GM21390 (cell line): ENCODE measurements around the gene PPFIA2.

ENCODE experiments used
- ATAC-seq: cut with Tn5 transposase; IDR thresholded peaks from one replicate; pipeline ENCODE4 v1.9.1; 2021; ENCODE audit not compliant: unreplicated experiment

PPFIA2 gene

DNA sequence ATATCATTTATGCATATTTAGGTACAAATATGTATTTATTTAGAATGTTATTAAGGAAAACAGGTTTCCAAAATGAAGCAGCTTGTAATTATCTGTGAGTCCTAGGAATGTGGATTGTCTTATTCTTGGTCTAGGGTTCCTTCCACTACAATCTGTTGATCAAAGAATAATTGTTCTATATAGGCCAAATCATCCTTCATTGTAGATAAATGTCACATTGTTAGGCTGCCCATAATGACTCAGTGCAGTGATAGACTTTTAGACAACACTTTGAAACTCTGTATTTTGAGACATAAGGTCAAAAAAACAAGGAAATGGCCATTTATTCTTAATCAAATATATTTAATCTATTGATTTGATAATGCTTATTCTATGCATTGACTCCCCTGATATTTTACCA, 398.2 kb downstream of the PPFIA2 start:
- no peak for ATAC-seq

DNA sequence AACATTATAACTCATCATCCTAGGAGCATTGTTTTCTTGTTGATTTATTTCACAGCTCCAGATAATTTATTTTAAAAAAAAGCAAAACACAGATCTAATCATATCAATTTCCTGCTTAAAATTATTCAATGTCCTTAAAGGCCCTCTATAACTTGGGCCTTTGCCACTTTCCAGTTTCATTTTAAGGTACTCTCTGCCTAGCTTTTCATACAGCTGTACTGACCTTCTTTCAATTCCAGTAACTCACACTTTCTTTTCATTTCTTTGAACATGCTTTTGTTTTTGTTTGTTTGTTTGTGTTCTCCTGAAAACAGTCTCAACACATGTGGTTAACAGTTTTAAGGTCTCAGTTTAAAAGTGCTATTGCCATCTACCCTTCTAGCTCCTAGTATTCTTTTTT, 399.4 kb downstream of the PPFIA2 start:
- ATAC-seq = no peak

DNA sequence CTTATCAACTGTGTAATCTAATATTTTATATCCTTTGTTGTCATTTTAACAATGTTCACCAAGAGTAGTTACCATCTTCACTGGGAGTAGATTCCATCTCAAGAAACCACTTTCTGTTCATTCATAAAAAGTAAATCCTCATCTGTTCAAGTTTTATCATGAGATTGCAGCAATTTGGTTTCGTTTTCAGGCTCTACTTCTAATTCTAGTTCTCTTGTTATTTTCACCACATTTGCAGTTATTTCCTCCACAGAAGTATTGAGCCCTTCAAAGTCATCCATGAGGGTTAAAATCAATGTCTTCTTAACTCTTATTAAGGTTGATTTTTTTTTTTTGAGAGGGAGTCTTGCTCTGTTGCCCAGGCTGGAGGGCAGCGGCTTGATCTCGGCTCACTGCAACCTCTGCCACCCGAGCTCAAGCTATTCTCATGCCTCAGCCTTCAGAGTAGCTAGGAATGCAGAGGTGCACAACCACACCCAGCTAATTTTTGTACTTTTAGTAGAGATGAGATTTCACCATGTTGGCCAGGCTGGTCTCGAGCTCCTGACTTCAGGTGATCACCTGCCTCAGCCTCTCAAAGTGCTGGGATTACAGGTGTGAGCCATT, 404.7 kb downstream of the PPFIA2 start:
- no peak for ATAC-seq

DNA sequence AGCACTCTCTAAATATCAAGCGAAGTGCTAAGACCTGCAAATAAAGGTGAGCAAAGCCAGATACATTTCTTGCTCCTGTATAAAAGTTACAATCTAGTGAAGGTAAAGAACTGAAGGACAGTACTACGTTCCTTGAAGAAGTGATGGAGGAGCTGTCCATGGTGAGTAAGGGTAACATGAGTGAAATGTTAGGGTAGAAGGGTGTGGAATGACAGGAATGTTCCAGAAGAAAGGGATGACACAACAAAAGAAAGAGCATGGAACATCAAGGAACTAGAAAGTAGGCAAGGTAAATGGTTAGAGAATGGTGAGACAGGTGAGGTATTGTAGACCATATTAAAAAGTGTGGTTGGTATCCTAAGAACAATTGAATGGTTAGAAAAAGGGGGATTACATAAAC, 408.8 kb downstream of the PPFIA2 start:
- ATAC-seq = no peak

DNA sequence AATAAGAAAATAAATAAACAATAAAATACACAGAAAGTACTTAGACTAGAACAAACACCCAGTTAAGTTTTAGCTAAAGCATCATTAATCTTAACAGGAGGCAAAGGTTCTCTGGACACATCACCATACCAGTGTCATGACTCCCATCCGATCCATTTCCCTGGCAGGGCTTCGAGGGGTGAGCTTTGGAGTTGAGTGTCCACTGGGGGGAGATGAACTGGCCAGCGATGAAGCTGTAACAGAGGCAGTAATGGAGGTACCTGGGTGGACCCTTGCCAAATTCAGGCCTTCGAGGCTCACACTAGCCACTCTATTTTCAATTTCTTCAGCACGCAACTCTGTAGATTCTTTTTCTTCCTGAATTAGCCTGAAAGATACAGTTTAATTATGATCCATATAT, 411.7 kb downstream of the PPFIA2 start:
- no peak for ATAC-seq

- ATAC-seq = no peak
Measured at GRCh38 chr12:81340910-81341309, 418.2 kb downstream of the PPFIA2 start.

DNA sequence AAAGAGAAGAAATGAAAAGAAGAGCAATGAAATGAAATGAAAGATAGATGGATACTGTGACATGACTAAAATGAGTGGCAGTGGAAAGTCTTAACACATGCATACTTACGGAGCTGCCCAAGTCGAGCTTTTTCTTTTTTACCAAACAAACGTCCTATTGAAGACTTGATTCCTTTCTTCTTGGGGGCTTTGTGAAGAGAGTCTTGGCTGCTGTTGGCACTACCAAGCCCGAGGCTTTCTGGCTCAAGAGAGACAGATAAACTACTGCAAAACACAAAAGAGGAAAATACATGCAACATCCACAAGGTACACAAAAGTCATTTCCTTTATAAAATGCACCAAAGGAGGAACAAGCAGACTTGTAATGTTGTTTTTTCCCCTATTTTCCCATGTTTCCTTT, 420.1 kb downstream of the PPFIA2 start:
- ATAC-seq = no peak

DNA sequence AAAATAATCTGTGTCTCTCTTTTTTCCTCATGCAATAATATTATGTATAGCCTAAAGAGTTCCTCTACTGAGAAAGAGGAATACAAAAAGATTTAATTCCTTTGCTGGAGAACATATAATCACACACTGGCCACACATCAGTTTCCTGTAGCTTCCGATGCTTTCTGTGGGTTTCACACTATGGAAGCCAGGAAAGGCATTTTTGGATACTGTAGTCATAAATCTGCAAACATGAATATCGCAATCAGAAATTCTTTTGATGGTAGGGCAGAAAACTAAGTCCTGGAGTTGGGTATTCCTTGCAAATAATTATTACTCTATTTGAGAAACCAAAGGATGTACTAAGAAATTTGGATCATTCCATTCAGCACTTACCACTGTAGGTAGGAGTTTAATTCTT, 421.3 kb downstream of the PPFIA2 start:
- ATAC-seq = no peak

- ATAC-seq = no peak
Measured at GRCh38 chr12:81333812-81334211, 425.3 kb downstream of the PPFIA2 start.

DNA sequence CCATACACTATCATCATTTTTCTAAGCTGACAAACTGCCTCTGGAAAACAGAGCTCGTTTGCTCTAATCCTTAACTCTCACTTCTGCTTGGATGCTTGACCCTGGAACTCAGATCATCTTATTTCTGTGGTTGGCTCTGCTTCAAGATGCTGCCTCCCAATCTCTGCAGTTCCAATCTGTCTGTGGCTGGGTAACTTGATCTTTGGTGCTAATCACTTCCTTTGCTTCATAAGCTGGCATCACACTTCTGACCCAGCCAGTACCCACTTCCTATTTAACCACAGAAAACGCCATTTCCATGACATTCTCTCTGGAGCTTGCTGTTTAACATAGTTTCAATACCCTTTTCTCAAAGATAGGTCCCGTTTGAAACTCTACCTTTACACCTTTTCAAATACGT, 427.1 kb downstream of the PPFIA2 start:
- ATAC-seq = no peak

DNA sequence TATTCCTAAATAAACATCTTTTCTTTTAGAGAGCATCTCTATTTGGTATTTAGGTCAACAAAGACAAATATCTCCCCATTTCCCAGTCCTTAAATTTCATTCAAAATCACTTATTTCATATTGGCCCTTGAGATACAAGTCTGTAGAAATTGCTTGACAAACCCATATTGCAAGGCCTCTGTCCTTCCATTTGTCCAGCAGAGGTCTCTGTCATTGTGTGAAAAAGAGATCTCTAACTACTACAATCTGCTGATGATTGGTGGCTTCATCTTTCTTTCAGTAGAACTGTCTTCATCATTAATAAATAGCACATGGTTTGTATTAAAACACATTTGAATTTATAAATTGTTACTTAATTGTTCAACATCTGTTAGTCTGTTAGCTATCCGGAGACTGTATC, 428.7 kb downstream of the PPFIA2 start:
- ATAC-seq = no peak

GRCh38 chr12:81329085-81329484, 430.1 kb downstream of the PPFIA2 start:
- peak; percentile 89 for ATAC-seq

- ATAC-seq = no peak
Measured at GRCh38 chr12:81327425-81327824, 431.7 kb downstream of the PPFIA2 start.

DNA sequence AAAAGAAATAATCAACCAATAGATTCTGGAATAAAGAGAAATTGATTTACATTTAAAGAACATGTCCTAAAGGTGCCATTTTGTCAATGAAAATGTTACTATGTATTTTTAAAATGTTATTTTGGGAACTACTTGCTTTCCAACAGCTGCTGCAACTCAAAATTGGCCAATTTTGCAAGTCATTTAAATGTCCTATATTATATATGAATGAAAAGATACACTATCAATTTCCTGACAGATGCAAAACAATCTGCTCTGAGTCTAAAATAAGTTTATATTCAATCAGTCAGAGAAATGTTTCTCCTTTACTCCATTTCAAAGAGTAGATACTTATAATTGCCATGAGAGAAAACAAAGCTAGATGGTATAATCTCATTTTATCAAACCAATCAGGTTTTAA, 434.1 kb downstream of the PPFIA2 start:
- no peak for ATAC-seq

DNA sequence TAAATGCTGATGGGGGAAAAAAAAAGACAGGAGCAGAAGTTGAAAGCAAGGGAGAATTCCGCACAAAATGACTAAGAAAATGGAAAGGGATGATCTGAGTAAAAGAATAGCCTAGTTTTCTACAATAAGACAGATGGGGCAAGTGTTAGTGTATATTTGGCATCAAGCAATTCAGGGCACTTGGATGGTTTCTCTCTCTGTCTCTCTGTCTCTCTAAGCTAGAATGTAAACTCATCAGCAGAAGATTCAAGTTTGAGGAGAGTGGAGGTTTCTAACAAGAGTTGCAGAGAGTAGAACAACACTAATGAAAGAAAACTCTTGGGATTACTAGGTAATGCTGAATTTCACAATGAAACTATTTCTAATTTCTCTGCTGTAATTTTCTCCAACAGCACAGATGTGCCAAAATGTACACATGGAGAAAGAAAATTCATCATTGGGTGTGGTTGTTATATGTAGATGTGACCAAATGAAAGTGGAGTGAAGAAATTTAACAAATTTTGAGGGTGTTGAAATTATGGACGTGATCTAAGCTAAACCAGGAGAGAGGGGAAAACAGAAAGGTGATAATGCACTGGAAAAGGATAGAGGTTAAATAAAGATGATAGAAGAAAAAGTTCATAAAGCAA, 444.1 kb downstream of the PPFIA2 start:
- ATAC-seq = no peak

DNA sequence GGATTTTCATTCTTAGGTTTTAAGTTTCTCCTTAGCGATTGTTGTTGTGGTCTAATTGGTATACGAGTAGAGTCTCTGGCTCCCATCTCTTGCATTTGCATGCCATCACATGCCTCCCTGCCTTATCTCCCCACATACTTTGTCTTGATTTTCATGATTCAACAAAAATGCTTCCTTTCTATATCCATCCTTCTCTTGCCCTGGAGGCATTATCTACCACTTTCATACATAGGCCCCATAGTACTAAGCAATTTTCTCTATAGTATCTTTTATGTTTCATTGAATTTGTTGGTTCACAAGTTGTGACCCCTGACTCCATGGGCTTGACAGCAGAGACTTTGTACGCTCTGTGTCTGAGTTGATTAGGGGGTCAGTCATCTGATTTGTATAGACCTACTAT, 455.2 kb downstream of the PPFIA2 start:
- ATAC-seq = no peak

DNA sequence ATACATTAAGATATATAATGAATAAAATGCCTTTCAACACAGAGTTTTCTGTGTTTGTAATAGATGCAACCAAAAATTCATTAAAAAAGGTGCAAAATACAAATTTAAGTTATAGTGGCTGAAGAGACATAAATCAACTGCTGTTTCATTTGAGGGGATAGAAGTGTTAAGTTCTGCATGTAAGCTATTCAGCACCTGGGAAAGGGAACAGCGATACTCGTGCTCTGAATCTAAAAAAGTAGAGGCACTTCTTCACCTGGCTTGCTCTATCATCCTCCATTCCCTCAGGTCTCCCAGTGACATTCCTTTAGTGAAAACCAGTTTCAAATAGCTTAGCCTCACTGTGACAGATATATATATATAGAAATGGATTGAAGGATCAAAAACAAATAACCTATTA, 458.7 kb downstream of the PPFIA2 start:
- no peak for ATAC-seq

DNA sequence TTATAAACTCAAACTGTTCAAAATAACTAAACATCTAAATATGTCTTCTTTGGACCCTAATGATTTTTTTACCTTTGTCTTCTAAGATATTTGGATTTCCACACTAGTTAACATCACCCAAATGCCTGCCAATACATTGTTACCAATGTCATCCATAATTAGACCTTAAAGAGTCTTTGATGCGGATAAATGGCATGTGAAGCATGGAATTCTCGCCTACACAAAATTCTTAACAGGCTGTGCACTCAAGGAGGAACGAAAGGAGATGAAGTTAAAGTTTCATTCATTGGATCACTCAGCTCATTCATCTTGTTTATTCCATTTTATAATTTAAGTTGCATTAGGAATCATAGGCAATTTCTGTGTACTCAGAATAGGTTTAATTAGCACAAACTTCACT, 461.5 kb downstream of the PPFIA2 start:
- ATAC-seq = no peak

- no peak for ATAC-seq
Measured at GRCh38 chr12:81296556-81297305, 462.4 kb downstream of the PPFIA2 start.

DNA sequence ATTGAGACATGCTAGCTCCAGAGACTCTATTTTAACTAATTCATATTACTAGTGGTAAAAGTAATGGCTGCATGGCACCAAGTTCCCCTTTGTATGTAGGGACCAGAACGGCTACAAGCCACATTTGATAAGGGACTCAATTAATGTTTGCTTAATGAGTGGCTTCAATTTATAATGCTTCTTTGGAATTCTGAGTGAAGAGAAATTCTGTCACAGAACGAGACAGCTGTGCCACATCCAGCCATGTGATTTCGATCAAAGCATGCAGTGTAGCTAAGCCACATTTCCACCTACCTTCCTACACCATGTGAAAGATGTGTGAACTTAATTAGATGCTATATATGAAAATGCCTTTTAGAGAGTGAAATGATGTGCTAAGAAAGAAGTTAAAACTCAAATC, 463.9 kb downstream of the PPFIA2 start:
- no peak for ATAC-seq

DNA sequence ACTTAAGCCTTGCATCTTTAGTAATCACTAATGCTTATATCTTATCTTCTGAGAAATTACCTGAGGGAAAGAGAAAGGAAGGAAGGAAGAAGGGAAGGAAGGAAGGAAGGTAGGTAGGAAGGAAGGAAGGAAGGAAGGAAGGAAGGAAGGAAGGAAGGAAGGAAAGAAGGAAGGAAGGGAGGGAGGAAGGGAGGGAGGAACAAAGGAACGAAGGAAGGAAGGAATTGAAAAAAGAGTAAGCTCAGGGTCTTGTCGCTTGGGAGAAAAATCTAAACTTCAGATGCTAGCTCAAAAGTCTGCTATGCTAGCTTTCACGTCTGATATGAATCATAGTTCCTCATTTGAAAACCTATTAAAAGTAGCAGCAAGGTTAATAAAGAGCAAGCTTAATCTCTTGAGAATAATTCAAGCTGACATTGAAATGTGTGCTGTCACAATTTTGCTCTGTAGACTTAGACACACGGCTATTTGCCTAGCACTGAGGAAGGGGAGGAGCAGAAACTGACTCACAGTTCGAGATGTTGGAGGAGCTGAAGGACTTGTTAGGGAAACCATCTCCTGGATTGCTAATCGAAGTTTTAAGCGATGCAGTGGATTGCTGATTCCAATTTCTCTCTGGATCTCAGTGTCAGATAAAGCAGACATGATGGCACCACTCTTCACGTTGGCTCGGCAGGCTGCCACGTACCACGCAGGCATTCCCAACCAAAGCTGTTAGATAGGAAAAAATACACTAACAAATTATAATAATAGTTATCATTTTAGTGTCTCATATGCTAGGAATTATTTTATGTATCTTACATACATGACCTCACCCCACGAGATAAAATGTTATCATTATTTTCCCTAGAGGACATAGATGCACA, 464.6 kb downstream of the PPFIA2 start:
- ATAC-seq = no peak

DNA sequence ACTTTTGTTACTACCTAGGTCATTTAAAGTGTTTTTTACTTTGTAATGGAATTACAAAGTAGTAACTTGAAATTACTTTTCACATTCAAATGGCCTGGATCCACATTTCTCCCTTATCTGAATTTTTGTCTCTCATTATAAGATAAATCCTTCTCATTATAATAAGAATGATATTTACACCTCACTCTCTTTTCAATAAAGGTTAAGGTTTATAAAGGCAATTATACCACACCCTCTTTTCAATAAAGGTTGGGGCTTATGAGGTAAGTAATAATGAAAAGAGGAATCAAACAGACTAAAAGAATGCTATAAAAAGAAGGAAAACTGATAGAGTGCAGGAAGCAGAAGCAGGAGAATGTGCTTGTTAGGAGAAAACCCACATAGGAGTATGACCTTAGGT, 470.5 kb downstream of the PPFIA2 start:
- no peak for ATAC-seq
